Dendritic cell treated with granulocyte-macrophage colony-stimulating factor and Interleukin-4, amounts not matched to agents 40 ng/mL and 50 ng/mL, for 4 days (primary cell): ENCODE measurements around the gene FRRS1.
"Not testable (repeated sequence)": the region's sequence is repeated elsewhere in the genome, so short reads cannot be mapped to it uniquely, and the experiment has no call there.

Experiments
- H3K27ac Mint-ChIP-seq: one replicate; pipeline ENCODE4 v1.8.0; 2022; ENCODE audit warnings: mild to moderate bottlenecking, mixed read lengths
- H3K27me3 Mint-ChIP-seq: one replicate; pipeline ENCODE4 v1.8.0; 2022; ENCODE audit warnings: mild to moderate bottlenecking, mixed read lengths
- H3K36me3 Mint-ChIP-seq: one replicate; pipeline ENCODE4 v1.8.0; 2022; ENCODE audit warnings: low read depth, mixed read lengths
- H3K4me1 Mint-ChIP-seq: one replicate; pipeline ENCODE4 v1.8.0; 2022; ENCODE audit warnings: low read depth, mixed read lengths
- H3K4me3 Mint-ChIP-seq: one replicate; pipeline ENCODE4 v1.8.0; 2022; ENCODE audit warnings: mild to moderate bottlenecking, moderate library complexity, mixed read lengths
- H3K9me3 Mint-ChIP-seq: one replicate; pipeline ENCODE4 v1.8.0; 2022; ENCODE audit warnings: mixed read lengths
- intact Hi-C: fragments of 100-400 bp; cut with micrococcal nuclease; formaldehyde crosslinking; loops from one replicate; pipeline ENCODE4 v1.15.0; 2022

Gene FRRS1

DNA sequence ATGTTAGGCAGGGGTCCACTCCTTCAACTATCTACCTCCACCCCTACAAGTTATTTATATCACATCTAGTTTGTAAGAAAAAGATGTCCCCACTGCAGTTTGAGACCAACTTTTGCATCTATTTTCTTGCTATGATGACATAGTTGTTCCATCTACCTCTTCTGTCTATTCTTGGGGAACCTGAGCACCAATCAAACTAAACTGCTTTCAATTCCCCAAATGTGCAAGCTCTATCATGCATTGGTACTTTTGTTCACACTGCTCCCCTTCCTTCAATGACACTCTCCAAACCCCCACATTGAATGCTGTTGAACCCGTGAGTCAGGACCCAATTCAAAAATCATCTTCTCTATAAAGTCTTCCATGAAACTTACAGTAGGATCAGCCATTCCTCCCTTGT, 16.0 kb upstream of the FRRS1 start:
- Mint-ChIP-seq H3K9me3 (no peaks in the 10 kb centered on the region), H3K27me3 (peaks cover 27% of the 10 kb centered on the region), H3K4me1 (no peaks in the 10 kb centered on the region), H3K27ac (no peak overlapping the region), H3K4me3 (no peak overlapping the region), H3K36me3 (no peaks in the 10 kb centered on the region)
- intact Hi-C loops: no loop called here

DNA sequence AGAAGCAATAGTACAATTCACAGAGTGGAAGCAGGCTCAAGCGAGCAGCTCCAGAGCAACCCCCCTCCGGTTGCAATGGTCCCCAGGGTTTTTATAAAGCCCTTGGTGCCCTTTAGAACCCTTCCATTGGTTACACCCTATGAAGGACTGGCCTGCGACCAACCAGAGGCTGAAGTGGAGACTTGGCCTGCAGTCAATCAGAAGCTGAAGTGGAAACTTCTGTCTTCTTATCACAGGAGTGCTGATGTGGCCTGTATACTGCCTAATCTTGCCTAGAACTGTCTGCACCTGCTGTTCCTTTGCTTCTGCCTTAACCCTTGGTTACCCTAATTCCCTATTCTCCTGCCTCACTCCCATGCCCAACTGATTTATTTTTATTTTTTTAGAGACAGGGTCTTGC, 15.4 kb upstream of the FRRS1 start:
- H3K27me3 Mint-ChIP-seq: peaks cover 27% of the 10 kb centered on the region
- intact Hi-C loops: no loop called here
- no peaks in the 10 kb centered on the region for H3K9me3 Mint-ChIP-seq
- no peaks in the 10 kb centered on the region for H3K36me3 Mint-ChIP-seq
- no peaks in the 10 kb centered on the region for H3K4me1 Mint-ChIP-seq
- H3K27ac Mint-ChIP-seq: no peak overlapping the region
- no peak overlapping the region for H3K4me3 Mint-ChIP-seq

DNA sequence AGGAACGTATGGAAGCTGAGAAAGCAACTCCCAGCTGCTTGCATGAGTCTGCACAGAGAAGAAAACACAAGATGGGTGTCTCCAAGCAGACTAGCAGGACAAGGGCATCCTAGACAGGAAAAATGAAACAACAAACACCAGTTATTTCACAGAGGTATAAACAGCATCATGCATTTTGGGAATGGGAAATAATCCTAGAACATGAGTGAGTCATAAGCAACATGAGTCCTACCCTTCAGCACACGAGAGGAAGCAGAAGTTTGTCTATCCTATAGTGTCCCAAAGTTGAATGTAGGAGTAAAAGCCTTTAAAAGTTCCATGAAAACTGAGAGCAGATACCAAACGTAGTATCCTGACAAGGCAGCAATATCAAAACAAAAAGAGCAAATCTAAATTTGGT, 11.3 kb upstream of the FRRS1 start:
- Mint-ChIP-seq H3K36me3 (no peaks in the 10 kb centered on the region), H3K4me3 (no peak overlapping the region), H3K9me3 (no peaks in the 10 kb centered on the region), H3K27me3 (peaks cover 24% of the 10 kb centered on the region), H3K4me1 (no peaks in the 10 kb centered on the region), H3K27ac (no peak overlapping the region)
- intact Hi-C loops: no loop called here

DNA sequence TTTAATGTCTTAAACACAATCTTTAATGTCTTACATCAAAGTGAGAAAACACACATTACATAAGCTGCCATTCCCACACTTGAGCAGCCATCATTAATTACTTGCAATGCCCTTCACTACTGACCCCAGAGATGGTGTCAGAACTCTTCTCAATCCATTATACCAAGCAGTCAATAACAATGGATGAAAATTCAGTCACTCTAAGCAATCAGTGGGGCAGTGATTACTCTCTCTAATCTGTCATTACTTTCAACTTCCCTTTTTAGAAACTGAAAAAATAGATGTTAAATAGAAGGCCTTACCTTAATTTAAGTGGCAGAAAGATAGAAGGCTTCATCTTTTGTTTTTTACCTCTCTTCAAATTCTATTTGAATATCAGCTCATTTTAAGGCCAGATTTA, 9.7 kb upstream of the FRRS1 start:
- no peak overlapping the region for H3K27ac Mint-ChIP-seq
- intact Hi-C loops: no loop called here
- no peaks in the 10 kb centered on the region for H3K4me1 Mint-ChIP-seq
- no peaks in the 10 kb centered on the region for H3K9me3 Mint-ChIP-seq
- no peak overlapping the region for H3K4me3 Mint-ChIP-seq
- H3K27me3 Mint-ChIP-seq: peaks cover 12% of the 10 kb centered on the region
- H3K36me3 Mint-ChIP-seq: no peaks in the 10 kb centered on the region

DNA sequence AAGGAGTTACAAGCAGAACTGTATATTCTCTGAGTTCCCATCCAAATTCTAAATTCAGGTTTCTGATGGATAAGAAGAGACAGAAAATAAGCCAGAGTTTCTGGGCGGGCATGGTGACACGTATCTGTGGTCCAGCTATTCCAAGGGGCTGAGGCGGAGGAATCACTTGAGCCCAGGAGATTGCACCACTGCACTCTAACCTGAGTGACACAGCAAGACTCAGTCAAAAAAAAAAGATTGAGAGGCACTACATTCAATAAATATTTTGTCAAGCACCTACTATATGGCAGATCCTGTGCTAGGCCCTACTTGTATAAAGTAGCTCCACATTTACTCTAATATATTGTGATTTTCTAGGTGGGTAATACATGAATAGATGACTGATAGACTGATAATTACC, 6.4 kb upstream of the FRRS1 start:
- intact Hi-C loops: no loop called here
- H3K4me1 Mint-ChIP-seq: no peaks in the 10 kb centered on the region
- no peaks in the 10 kb centered on the region for H3K9me3 Mint-ChIP-seq
- no peak overlapping the region for H3K27ac Mint-ChIP-seq
- no peak overlapping the region for H3K4me3 Mint-ChIP-seq
- no peaks in the 10 kb centered on the region for H3K27me3 Mint-ChIP-seq
- H3K36me3 Mint-ChIP-seq: no peaks in the 10 kb centered on the region

DNA sequence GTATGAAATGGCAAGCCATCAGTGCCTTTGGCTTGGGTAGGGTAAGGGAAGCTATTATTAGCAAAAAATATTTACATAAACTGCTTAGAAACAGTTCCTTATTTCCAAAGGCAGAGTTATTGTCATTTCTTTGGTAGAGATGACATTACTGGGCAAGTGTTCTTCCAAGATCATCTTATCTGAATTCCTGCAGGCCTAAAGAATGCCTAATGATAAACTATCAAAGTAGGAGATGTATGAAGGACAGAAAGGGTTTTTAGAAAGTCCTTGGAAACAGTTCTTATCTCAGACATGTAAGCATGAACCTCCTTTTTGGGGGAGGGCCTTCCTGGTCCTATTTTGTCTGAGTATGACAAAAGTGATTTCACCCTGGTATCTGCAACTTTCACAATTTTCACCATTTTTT, 5.1 kb upstream of the FRRS1 start:
- H3K9me3 Mint-ChIP-seq: no peaks in the 10 kb centered on the region
- intact Hi-C loops: no loop called here
- H3K27me3 Mint-ChIP-seq: no peaks in the 10 kb centered on the region
- H3K27ac Mint-ChIP-seq: no peak overlapping the region
- no peak overlapping the region for H3K4me3 Mint-ChIP-seq
- peaks cover under 1% of the 10 kb centered on the region for H3K36me3 Mint-ChIP-seq
- no peaks in the 10 kb centered on the region for H3K4me1 Mint-ChIP-seq

DNA sequence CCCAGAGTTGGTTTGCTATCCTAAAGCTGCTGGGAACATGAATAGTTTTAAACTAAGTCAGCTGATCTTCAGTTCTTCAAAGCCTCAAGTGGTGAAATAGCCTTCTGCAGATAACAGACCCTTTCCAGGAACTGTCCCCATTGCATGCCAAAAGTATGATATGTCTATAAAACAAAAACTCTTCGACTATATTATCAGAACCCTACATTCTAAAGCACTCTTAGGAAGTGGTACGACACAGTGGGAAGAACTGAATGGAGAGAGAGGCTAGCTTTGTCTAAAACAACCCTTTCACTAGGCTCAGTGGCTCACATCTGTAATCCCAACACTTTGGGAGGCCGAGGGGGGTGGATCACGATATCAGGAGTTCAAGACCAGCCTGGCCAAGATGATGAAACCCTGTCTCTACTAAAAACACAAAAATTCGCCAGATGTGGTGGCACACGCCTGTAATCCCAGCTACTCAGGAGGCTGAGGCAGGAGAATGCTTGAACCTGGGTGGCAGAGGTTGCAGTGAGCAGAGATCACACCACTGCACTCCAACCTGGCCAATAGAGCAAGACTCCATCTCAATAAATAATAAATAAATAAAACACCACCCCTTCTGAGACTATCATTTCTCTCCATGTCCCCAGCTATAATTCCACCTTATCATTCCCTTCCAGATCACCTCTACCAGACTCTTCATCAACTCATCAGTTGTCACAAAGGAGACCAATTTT, 2.2 kb upstream of the FRRS1 start:
- peaks cover 5% of the 10 kb centered on the region for H3K36me3 Mint-ChIP-seq
- no peak overlapping the region for H3K4me3 Mint-ChIP-seq
- no peak overlapping the region for H3K27ac Mint-ChIP-seq

DNA sequence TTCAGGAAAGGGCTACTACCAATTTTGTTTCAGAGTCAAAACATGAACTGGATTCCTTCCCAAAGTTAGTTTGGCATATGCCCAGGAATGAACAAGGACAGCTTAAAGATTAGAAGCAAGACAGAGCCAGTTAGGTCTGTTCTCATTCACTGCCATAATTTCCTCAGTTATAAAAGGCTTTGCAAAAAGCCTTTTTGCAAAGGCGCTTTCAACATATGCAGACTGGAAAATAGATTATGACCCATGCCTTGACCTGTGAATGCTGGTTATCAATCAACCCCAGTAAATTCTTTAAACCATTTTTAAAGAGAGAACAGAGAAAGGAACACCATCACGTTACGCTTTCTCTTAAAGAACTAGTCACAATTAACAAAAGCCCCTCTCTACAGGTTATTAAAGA, 1.7 kb upstream of the FRRS1 start:
- no peak overlapping the region for H3K27ac Mint-ChIP-seq

More for the DNA sequence above, 2.2 kb upstream of the FRRS1 start:
- H3K4me1 Mint-ChIP-seq: peaks cover 8% of the 10 kb centered on the region
- H3K9me3 Mint-ChIP-seq: no peaks in the 10 kb centered on the region
- intact Hi-C loops: no loop called here
- H3K27me3 Mint-ChIP-seq: no peaks in the 10 kb centered on the region

DNA sequence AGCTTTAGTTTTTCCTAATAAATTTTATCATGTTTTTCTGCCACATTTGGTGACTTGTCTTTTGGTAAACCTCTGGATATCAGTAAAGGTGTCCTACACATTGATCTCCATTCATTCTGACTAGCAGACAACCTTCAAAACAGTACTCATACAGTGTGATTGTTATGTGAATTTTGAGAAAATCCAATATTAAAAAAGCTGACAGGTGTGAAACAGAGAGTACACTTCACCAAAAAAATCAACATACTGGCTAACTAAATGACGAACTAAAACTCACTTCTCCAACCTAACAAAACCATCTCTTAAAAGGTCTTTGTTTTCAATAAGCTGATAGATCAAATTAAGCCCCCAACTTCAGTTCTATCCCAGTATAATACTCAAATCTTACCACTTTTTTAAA, 1.5 kb downstream of the FRRS1 start:
- Mint-ChIP-seq H3K4me1 (peaks cover 28% of the 10 kb centered on the region), H3K27me3 (no peaks in the 10 kb centered on the region), H3K27ac (peak overlapping the region; percentile 15), H3K36me3 (peaks cover 5% of the 10 kb centered on the region), H3K4me3 (no peak overlapping the region), H3K9me3 (no peaks in the 10 kb centered on the region)
- intact Hi-C loops: no loop called here

More for the DNA sequence above, 1.7 kb upstream of the FRRS1 start:
- Mint-ChIP-seq H3K4me3 (no peak overlapping the region), H3K27me3 (no peaks in the 10 kb centered on the region), H3K4me1 (peaks cover 8% of the 10 kb centered on the region), H3K36me3 (peaks cover 5% of the 10 kb centered on the region), H3K9me3 (no peaks in the 10 kb centered on the region)
- intact Hi-C loops: no loop called here

DNA sequence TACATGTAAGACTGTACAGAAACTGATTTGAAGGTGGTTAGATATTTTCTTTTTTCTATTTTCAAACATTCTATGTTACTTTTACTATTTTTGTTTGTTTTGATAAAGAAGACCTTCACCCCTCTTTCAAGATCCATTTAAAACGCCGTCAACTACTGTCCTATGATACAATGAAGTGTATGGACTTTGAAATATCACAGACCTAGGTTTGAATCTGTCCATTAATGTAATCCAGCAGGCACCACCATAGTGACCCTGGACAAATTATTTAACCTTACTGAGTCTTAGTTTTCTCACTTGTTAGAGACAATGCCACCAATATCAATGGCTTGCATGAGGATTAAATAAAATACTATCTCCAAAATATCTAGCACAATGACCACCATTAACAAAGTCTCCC, 2.0 kb downstream of the FRRS1 start:
- intact Hi-C loops: no loop called here
- Mint-ChIP-seq H3K4me3 (no peak overlapping the region), H3K27me3 (no peaks in the 10 kb centered on the region), H3K9me3 (peaks cover 2% of the 10 kb centered on the region), H3K4me1 (peaks cover 32% of the 10 kb centered on the region), H3K36me3 (peaks cover 5% of the 10 kb centered on the region), H3K27ac (peak overlapping the region; percentile 15)

DNA sequence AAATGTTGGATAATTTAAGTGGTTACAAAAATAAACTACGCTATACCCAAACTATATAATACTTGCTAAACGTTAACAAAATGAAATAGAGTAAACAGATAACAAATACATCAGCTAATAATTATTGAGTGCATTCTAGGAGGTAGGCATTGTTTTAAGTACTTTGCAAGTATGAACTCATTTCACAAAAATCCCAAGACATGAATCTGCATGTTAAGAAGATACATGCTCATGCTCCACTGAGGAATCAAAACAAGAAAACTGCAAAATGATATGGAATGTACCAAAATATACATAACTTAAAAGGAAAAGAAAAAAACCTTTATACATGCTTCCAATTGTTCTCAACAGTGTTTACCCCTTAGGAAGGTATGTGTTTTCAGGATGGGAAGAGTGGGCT, 2.5 kb downstream of the FRRS1 start:
- intact Hi-C loops: no loop called here
- Mint-ChIP-seq H3K27ac (no peak overlapping the region), H3K4me1 (peaks cover 37% of the 10 kb centered on the region), H3K36me3 (peaks cover 5% of the 10 kb centered on the region), H3K9me3 (peaks cover 7% of the 10 kb centered on the region), H3K27me3 (no peaks in the 10 kb centered on the region), H3K4me3 (no peak overlapping the region)

DNA sequence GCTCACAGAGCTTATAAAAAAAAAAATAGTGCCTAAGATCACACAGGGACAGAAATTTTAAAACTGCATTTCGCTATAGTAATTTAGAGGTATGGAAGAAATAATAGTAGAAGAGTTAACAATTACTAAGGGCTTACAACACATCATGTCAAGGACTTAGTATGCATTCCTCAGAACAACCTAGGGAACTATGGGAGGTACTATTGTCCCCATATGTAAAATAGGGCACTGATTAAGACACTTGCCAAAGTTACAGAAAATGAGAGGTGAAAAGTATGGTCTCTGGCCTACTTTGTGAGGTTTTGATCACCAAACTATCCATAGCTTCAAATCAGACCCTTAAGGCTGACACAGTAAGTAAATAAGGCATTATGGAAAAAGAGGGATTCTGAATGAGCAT, 4.7 kb downstream of the FRRS1 start:
- H3K4me3 Mint-ChIP-seq: no peak overlapping the region
- peaks cover 5% of the 10 kb centered on the region for H3K36me3 Mint-ChIP-seq
- intact Hi-C loops: no loop called here
- peaks cover 50% of the 10 kb centered on the region for H3K4me1 Mint-ChIP-seq
- H3K27ac Mint-ChIP-seq: no peak overlapping the region
- no peaks in the 10 kb centered on the region for H3K27me3 Mint-ChIP-seq
- peaks cover 8% of the 10 kb centered on the region for H3K9me3 Mint-ChIP-seq

DNA sequence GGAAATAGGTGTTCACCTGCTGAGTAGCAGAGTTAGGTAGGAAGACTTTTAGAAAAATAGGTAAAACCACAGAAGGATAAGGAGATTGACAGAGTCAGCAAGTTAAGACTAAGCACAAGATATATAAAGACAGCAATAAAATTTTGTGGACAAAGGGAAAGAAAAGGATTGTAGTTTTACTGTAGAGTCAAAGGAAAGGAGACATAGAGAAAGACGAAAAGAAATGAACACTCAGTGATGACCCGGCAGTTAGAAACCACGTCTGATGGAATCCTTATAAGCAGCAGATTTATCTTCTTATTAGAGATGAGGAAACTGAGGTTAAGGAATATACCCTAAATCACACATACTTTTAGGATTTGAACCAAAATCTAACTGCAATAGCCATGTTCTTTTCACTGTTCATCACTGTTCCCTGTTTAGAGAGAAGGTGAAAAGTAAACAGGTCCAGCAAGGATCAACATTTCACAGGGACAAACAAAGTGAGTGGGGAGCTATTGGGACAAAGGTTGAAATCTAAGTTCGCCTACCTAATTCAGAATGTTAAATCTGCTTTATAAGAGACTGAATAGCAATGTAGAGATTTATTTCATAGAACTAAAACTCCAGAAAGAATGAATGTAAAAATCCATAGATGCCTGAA, 6.8 kb downstream of the FRRS1 start:
- H3K27ac Mint-ChIP-seq: peak overlapping the region; percentile 43
- no peaks in the 10 kb centered on the region for H3K36me3 Mint-ChIP-seq
- no peak overlapping the region for H3K4me3 Mint-ChIP-seq
- H3K27me3 Mint-ChIP-seq: no peaks in the 10 kb centered on the region
- peaks cover 45% of the 10 kb centered on the region for H3K4me1 Mint-ChIP-seq
- intact Hi-C loops: no loop called here
- peaks cover 8% of the 10 kb centered on the region for H3K9me3 Mint-ChIP-seq

DNA sequence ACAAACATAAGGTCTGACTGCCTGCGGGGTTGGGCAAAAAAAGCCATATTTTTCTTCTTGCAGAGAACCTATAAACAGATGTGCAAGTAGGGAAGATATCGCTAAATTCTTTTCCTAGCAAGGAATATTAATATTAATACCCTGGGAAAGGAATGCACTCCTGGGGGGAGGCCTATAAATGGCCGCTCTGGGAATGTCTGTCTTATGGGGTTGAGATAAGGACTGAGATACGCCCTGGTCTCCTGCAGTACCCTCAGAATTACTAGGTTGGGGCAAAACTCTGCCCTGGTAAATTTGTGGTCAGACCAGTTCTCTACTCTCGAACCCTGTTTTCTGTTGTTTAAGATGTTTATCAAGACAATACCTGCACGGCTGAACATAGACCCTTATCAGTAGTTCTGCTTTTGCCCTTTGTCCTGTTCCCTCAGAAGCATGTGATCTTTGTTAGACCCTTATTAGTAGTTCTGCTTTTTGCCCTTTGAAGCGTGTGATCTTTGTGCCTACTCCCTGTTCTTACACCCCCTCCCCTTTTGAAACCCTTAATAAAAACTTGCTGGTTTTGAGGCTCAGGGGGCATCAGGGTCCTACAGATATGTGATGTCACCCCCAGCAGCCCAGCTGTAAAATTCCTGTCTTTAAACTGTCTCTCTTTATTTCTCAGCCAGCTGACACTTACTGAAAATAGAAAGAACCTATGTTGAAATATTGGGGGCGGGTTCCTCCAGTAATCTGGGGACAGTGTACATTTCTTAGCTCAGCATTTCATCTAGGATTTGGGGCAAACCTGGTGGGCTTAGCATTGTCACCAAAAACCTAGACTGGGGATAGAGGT, 7.5 kb downstream of the FRRS1 start:
- not testable (repeated sequence) for H3K4me3 Mint-ChIP-seq

More for the DNA sequence above, 7.5 kb downstream of the FRRS1 start:
- H3K27me3 Mint-ChIP-seq, H3K36me3 Mint-ChIP-seq, H3K9me3 Mint-ChIP-seq, intact Hi-C loops: not testable (repeated sequence)
- H3K4me1 Mint-ChIP-seq: peaks cover 42% of the 10 kb centered on the region
- H3K27ac Mint-ChIP-seq: peak overlapping the region; percentile 43
